Activated naive CD4-positive, alpha-beta T cell treated with anti-CD3 and anti-CD28 coated beads, Interleukin-2, amount 50 U/mL, for 16 hours (primary cell): ENCODE results near the gene RNU2-63P.
"Not testable (repeated sequence)": the region's sequence is repeated elsewhere in the genome, so short reads cannot be mapped to it uniquely, and the experiment has no call there.

Source experiments
- DNase-seq: peaks from one replicate; pipeline ENCODE4 v3.0.0-alpha.2; 2020

RNU2-63P gene

GRCh38 chr2:88027697-88028389 lies 11.5 kb upstream of the RNU2-63P start:
- DNase-seq: no peak

- no peak for DNase-seq
Observed at GRCh38 chr2:88024509-88024908, 8.2 kb upstream of the RNU2-63P start.

GRCh38 chr2:88022669-88022921 lies 6.2 kb upstream of the RNU2-63P start:
- no peak for DNase-seq

- DNase-seq: no peak
Observed at GRCh38 chr2:88019985-88020384, 3.6 kb upstream of the RNU2-63P start.

- DNase-seq: no peak
Observed at GRCh38 chr2:88018909-88019308, 2.6 kb upstream of the RNU2-63P start.

GRCh38 chr2:88018077-88018805 lies 1.9 kb upstream of the RNU2-63P start:
- not testable (repeated sequence) for DNase-seq

GRCh38 chr2:88017780-88018038 lies 1.4 kb upstream of the RNU2-63P start:
- not testable (repeated sequence) for DNase-seq

- DNase-seq: no peak
Observed at GRCh38 chr2:88016960-88017779, 823 bp upstream of the RNU2-63P start.

- DNase-seq: no peak
Observed at GRCh38 chr2:88011011-88011410, 5.3 kb downstream of the RNU2-63P start.

- DNase-seq: no peak
Observed at GRCh38 chr2:88010136-88010535, 6.2 kb downstream of the RNU2-63P start.

- DNase-seq: no peak
Observed at GRCh38 chr2:88006912-88007439, 9.4 kb downstream of the RNU2-63P start.

GRCh38 chr2:88005776-88006175 lies 10.6 kb downstream of the RNU2-63P start:
- no peak for DNase-seq

GRCh38 chr2:88003074-88003755 lies 13.1 kb downstream of the RNU2-63P start:
- no peak for DNase-seq

GRCh38 chr2:88002359-88002707 lies 14.0 kb downstream of the RNU2-63P start:
- DNase-seq: no peak

- not testable (repeated sequence) for DNase-seq
Observed at GRCh38 chr2:88000474-88000873, 15.9 kb downstream of the RNU2-63P start.

GRCh38 chr2:87996570-87996969 lies 19.8 kb downstream of the RNU2-63P start:
- DNase-seq: no peak

- DNase-seq: no peak
Observed at GRCh38 chr2:87995756-87996155, 20.6 kb downstream of the RNU2-63P start.

- not testable (repeated sequence) for DNase-seq
Observed at GRCh38 chr2:87994304-87994850, 22.0 kb downstream of the RNU2-63P start.

GRCh38 chr2:87992569-87992968 lies 23.8 kb downstream of the RNU2-63P start:
- not testable (repeated sequence) for DNase-seq

GRCh38 chr2:87987473-87987872 lies 28.9 kb downstream of the RNU2-63P start:
- DNase-seq: not testable (repeated sequence)

- not testable (repeated sequence) for DNase-seq
Observed at GRCh38 chr2:87985902-87986301, 30.4 kb downstream of the RNU2-63P start.

GRCh38 chr2:87981182-87981581 lies 35.2 kb downstream of the RNU2-63P start:
- not testable (repeated sequence) for DNase-seq

- DNase-seq: not testable (repeated sequence)
Observed at GRCh38 chr2:87972385-87972784, 44.0 kb downstream of the RNU2-63P start.
